Measurements from ENCODE around the gene BUD23. TPM values are rescaled to one million over a fixed set of nuclear protein-coding genes. Genes with fewer than 3 reads are reported as not detected.
A peak's percentile ranks its signal among the peaks of the same experiment; 100 is the strongest.
"Not testable (repeated sequence)": the region's sequence is repeated elsewhere in the genome, so short reads cannot be mapped to it uniquely, and the experiment has no call there.

The BUD23 gene
- total RNA-seq, 1 donor from 2014 or later = 58.8 TPM

GRCh38 chr7:73648593-73649332, 34.6 kb upstream of the BUD23 start:
- H3K9me3 Mint-ChIP-seq (ENCODE audit: low read depth) = no peaks in the 10 kb centered on the region
- TF ChIP-seq CTCF (IDR thresholded peaks at IDR 0.05; ENCODE audit: unreplicated experiment) = no peak
- H3K4me1 Mint-ChIP-seq (ENCODE audit: low read depth) = no peaks in the 10 kb centered on the region
- H3K36me3 Mint-ChIP-seq (ENCODE audit: insufficient read depth) = no peaks in the 10 kb centered on the region
- DNase-seq (ENCODE audit: low spot score, unreplicated experiment) = no peak
- H3K27me3 Mint-ChIP-seq = peaks cover 75% of the 10 kb centered on the region
- H3K27ac Mint-ChIP-seq = no peak overlapping the region
- H3K4me3 Mint-ChIP-seq (ENCODE audit: low read depth) = peak overlapping the region; percentile 29

GRCh38 chr7:73649576-73649975, 33.8 kb upstream of the BUD23 start:
- Mint-ChIP-seq H3K27me3 (peaks cover 71% of the 10 kb centered on the region), H3K9me3 (ENCODE audit: low read depth) (no peaks in the 10 kb centered on the region), H3K27ac (no peak overlapping the region), H3K4me3 (ENCODE audit: low read depth) (no peak overlapping the region), H3K4me1 (ENCODE audit: low read depth) (no peaks in the 10 kb centered on the region), H3K36me3 (ENCODE audit: insufficient read depth) (no peaks in the 10 kb centered on the region)
- no peak for DNase-seq (ENCODE audit: low spot score, unreplicated experiment)
- no peak for TF ChIP-seq CTCF (IDR thresholded peaks at IDR 0.05; ENCODE audit: unreplicated experiment)

- no peak for TF ChIP-seq CTCF (IDR thresholded peaks at IDR 0.05; ENCODE audit: unreplicated experiment)
- no peak overlapping the region for H3K4me3 Mint-ChIP-seq (ENCODE audit: low read depth)
- no peak for DNase-seq (ENCODE audit: low spot score, unreplicated experiment)
- no peaks in the 10 kb centered on the region for H3K4me1 Mint-ChIP-seq (ENCODE audit: low read depth)
- H3K36me3 Mint-ChIP-seq (ENCODE audit: insufficient read depth) = no peaks in the 10 kb centered on the region
- no peak overlapping the region for H3K27ac Mint-ChIP-seq
- H3K9me3 Mint-ChIP-seq (ENCODE audit: low read depth) = no peaks in the 10 kb centered on the region
- H3K27me3 Mint-ChIP-seq = peaks cover 63% of the 10 kb centered on the region
These were observed 32.9 kb upstream of the BUD23 start for GRCh38 chr7:73650524-73650923.

GRCh38 chr7:73652541-73652949, 30.9 kb upstream of the BUD23 start:
- Mint-ChIP-seq H3K27me3 (peaks cover 43% of the 10 kb centered on the region), H3K36me3 (ENCODE audit: insufficient read depth) (no peaks in the 10 kb centered on the region), H3K27ac (no peak overlapping the region), H3K9me3 (ENCODE audit: low read depth) (no peaks in the 10 kb centered on the region), H3K4me3 (ENCODE audit: low read depth) (no peak overlapping the region), H3K4me1 (ENCODE audit: low read depth) (no peaks in the 10 kb centered on the region)
- DNase-seq (ENCODE audit: low spot score, unreplicated experiment) = no peak
- no peak for TF ChIP-seq CTCF (IDR thresholded peaks at IDR 0.05; ENCODE audit: unreplicated experiment)

- H3K27ac Mint-ChIP-seq; H3K4me1 Mint-ChIP-seq (ENCODE audit: low read depth); H3K4me3 Mint-ChIP-seq (ENCODE audit: low read depth); H3K36me3 Mint-ChIP-seq (ENCODE audit: insufficient read depth); DNase-seq (ENCODE audit: low spot score, unreplicated experiment); H3K9me3 Mint-ChIP-seq (ENCODE audit: low read depth): not testable (repeated sequence)
- H3K27me3 Mint-ChIP-seq = peaks cover 28% of the 10 kb centered on the region
These were observed 28.1 kb upstream of the BUD23 start for GRCh38 chr7:73655309-73655708.

- Mint-ChIP-seq H3K27ac (no peak overlapping the region), H3K36me3 (ENCODE audit: insufficient read depth) (no peaks in the 10 kb centered on the region), H3K4me3 (ENCODE audit: low read depth) (no peak overlapping the region), H3K4me1 (ENCODE audit: low read depth) (no peaks in the 10 kb centered on the region), H3K27me3 (peaks cover 24% of the 10 kb centered on the region), H3K9me3 (ENCODE audit: low read depth) (peaks cover 5% of the 10 kb centered on the region)
- DNase-seq (ENCODE audit: low spot score, unreplicated experiment) = no peak
- no peak for TF ChIP-seq CTCF (IDR thresholded peaks at IDR 0.05; ENCODE audit: unreplicated experiment)
These were observed 23.4 kb upstream of the BUD23 start for GRCh38 chr7:73659983-73660382.

- not testable (repeated sequence) for H3K9me3 Mint-ChIP-seq (ENCODE audit: low read depth); H3K4me1 Mint-ChIP-seq (ENCODE audit: low read depth); H3K36me3 Mint-ChIP-seq (ENCODE audit: insufficient read depth); H3K27ac Mint-ChIP-seq; DNase-seq (ENCODE audit: low spot score, unreplicated experiment); H3K4me3 Mint-ChIP-seq (ENCODE audit: low read depth)
- peaks cover 24% of the 10 kb centered on the region for H3K27me3 Mint-ChIP-seq
These were observed 22.8 kb upstream of the BUD23 start for GRCh38 chr7:73660594-73660993.

Measured in progenitor cell of endocrine pancreas (in vitro differentiated cells).